Common myeloid progenitor, CD34-positive (primary cell): Measurements from ENCODE around the gene BCAR1.

Experiments
- CTCF ChIA-PET: fragments of 350-600 bp; sonication (Branson Sonifier 250); formaldehyde crosslinking; loops from one replicate; lab custom pipeline; 2021; ENCODE audit warnings: antibody characterized with exemption; lab: Charles Lee
- POLR2A ChIA-PET: fragments of 350-600 bp; sonication (Branson Sonifier 250); formaldehyde crosslinking; loops from one replicate; lab custom pipeline; 2021; ENCODE audit warnings: antibody characterized with exemption; lab: Charles Lee
- DNase-seq, 3 donors: peaks; one replicate each; pipeline versions ENCODE4 v3.0.0 to v3.0.0-alpha.2; 2013
- H3K27ac ChIP-seq, 2 experiments: 1 replicate in 1 of 2; 2 replicates in 1 of 2; pipeline ENCODE4 v1.7.0; 2013; ENCODE audit warnings: inconsistent platforms in 2 of 2, low read length in 2 of 2, mild to moderate bottlenecking in 2 of 2, low read depth in 1 of 2, moderate library complexity in 1 of 2; ENCODE audit not compliant: severe bottlenecking in 2 of 2, insufficient read depth in 1 of 2, poor library complexity in 1 of 2
- H3K27me3 ChIP-seq, 5 experiments: replicated peaks in 2 of 5; 1 replicate in 3 of 5; 2 replicates in 2 of 5; pipeline versions ENCODE4 v1.6.1 to v1.7.0; 2013; ENCODE audit warnings: low read length in 4 of 5, mild to moderate bottlenecking in 2 of 5, moderate library complexity in 2 of 5, inconsistent platforms in 1 of 5; ENCODE audit not compliant: insufficient read depth in 5 of 5, control insufficient read depth in 4 of 5
- H3K36me3 ChIP-seq, 4 experiments: 1 replicate in 2 of 4; 2 replicates in 2 of 4; pipeline versions ENCODE4 v1.6.1 to v1.7.0; 2013; ENCODE audit warnings: low read length in 3 of 4, control low read depth in 1 of 4, mild to moderate bottlenecking in 1 of 4; ENCODE audit not compliant: control insufficient read depth in 4 of 4, insufficient read depth in 4 of 4
- H3K4me1 ChIP-seq, 4 experiments: 1 replicate in 3 of 4; 2 replicates in 1 of 4; pipeline versions ENCODE4 v1.6.1 to v1.7.1; 2013; ENCODE audit warnings: low read length in 3 of 4, mild to moderate bottlenecking in 3 of 4, control low read depth in 1 of 4, inconsistent platforms in 1 of 4, moderate library complexity in 1 of 4; ENCODE audit not compliant: control insufficient read depth in 4 of 4, insufficient read depth in 4 of 4; ENCODE audit errors: control extremely low read depth in 1 of 4
- H3K4me3 ChIP-seq, 7 experiments: 1 replicate in 4 of 7; 2 replicates in 3 of 7; pipeline versions ENCODE4 v1.5.1 to v1.7.0; 2013; ENCODE audit warnings: mild to moderate bottlenecking in 7 of 7, low read length in 6 of 7, moderate library complexity in 6 of 7, inconsistent platforms in 2 of 7, low read depth in 2 of 7, control low read depth in 1 of 7; ENCODE audit not compliant: insufficient read depth in 4 of 7, control insufficient read depth in 1 of 7; ENCODE audit errors: extremely low read depth in 1 of 7
- H3K9me3 ChIP-seq, 5 experiments: 1 replicate in 4 of 5; 2 replicates in 1 of 5; pipeline versions ENCODE4 v1.6.1 to v1.7.1; 2013; ENCODE audit warnings: low read length in 4 of 5, mild to moderate bottlenecking in 2 of 5, inconsistent platforms in 1 of 5, low read depth in 1 of 5, moderate library complexity in 1 of 5; ENCODE audit not compliant: control insufficient read depth in 4 of 5, insufficient read depth in 2 of 5; ENCODE audit errors: control extremely low read depth in 1 of 5
- WGBS: methylation state at CpG from one replicate; pipeline ENCODE4 v1.1.5; 2013; ENCODE audit not compliant: insufficient coverage; 5-methylcytosine and 5-hydroxymethylcytosine counted together

Gene BCAR1

DNA sequence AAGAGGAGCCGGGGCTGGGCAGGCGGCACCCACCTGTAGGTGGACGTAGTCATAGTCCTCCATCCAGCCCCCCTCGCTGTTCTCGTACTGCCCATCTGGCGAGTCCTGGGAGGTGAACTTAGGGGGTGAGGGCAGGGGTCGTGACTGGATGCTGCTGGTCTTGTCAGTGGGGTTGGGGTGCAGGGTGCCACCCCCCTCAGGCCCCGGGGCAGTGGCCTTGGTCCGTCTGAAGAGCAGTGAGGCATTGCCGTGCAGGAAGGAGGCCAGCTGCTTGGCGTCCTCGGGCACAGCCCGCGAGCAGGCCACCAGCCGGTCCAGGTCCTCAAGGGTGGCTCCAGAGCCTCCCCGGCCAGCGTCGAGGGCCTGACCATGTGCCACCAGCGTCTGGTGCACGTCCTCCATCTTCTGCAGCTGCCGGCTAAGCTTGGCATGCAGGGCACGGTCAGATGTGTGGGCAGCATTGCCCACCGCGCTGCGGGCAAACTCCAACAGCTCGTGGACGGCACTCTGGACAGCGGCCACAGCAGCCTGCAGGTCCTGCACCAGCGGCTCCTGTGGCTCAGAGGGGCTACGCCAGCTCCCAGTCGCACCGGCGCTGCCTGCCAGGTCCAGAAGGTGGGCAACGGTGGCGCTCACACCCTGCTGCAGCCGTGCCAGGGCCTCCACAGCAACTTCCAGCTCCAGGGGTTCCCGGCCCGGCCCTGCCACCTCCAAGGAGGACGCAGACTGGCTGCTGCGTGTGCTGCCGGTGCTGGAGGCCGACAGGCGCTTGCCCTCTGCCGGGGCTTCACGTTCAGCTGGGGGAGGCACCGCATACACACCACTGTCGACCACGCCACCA is 16.3 kb downstream of the BCAR1 start:
- no peak for DNase-seq
- POLR2A ChIA-PET: interaction anchor here (0.7 kb wide), 1 partner anchor 38 kb away, joined by 3 read pairs; no protein-coding TSS in a partner anchor
- Histone ChIP-seq H3K36me3 (no peaks in the 10 kb centered on the region), H3K27ac (no peak overlapping the region), H3K9me3 (no peaks in the 10 kb centered on the region), H3K4me1 (no peaks in the 10 kb centered on the region), H3K4me3 (no peak overlapping the region), H3K27me3 (peaks cover 0 to 88% (median 19%) of the 10 kb centered on the region in 5 experiments)
- WGBS: 95% methylated on average over 47 of the region's 48 CpGs
- CTCF ChIA-PET: interaction anchor here (1.0 to 6.0 kb wide), 14 partner anchors 28 to 168 kb away, joined by 3 to 33 read pairs (median 7); partner anchors contain the start of gene CTRB2

- Histone ChIP-seq H3K4me3 (no peak overlapping the region), H3K4me1 (no peaks in the 10 kb centered on the region), H3K36me3 (no peaks in the 10 kb centered on the region), H3K9me3 (no peaks in the 10 kb centered on the region), H3K27ac (no peak overlapping the region), H3K27me3 (peaks cover 0 to 88% (median 19%) of the 10 kb centered on the region in 5 experiments)
- 82% methylated on average over 7 of the region's 7 CpGs for WGBS
- no peak for DNase-seq
- POLR2A ChIA-PET: interaction anchor here (0.7 kb wide), 1 partner anchor 158 kb away, joined by 5 read pairs; no protein-coding TSS in a partner anchor
- CTCF ChIA-PET: interaction anchor here (0.7 to 6.0 kb wide), 26 partner anchors 9 to 169 kb away, joined by 3 to 33 read pairs (median 5); partner anchors contain the start of gene CTRB2
Measured at GRCh38 chr16:75233611-75233938, 17.8 kb downstream of the BCAR1 start.

GRCh38 chr16:75231570-75231969 is 19.9 kb downstream of the BCAR1 start:
- H3K27me3 ChIP-seq: peaks cover 0 to 88% (median 17%) of the 10 kb centered on the region in 5 experiments
- WGBS: 94% methylated on average over 3 of the region's 11 CpGs
- H3K4me1 ChIP-seq: no peaks in the 10 kb centered on the region
- DNase-seq: no peak
- H3K27ac ChIP-seq: no peak overlapping the region
- no peaks in the 10 kb centered on the region for H3K36me3 ChIP-seq
- ChIA-PET CTCF (interaction anchor here (3.5 to 6.0 kb wide), 2 partner anchors 156 to 159 kb away, joined by 20 to 33 read pairs; no protein-coding TSS in a partner anchor), POLR2A (no interaction called here)
- H3K4me3 ChIP-seq: no peak overlapping the region
- no peaks in the 10 kb centered on the region for H3K9me3 ChIP-seq

DNA sequence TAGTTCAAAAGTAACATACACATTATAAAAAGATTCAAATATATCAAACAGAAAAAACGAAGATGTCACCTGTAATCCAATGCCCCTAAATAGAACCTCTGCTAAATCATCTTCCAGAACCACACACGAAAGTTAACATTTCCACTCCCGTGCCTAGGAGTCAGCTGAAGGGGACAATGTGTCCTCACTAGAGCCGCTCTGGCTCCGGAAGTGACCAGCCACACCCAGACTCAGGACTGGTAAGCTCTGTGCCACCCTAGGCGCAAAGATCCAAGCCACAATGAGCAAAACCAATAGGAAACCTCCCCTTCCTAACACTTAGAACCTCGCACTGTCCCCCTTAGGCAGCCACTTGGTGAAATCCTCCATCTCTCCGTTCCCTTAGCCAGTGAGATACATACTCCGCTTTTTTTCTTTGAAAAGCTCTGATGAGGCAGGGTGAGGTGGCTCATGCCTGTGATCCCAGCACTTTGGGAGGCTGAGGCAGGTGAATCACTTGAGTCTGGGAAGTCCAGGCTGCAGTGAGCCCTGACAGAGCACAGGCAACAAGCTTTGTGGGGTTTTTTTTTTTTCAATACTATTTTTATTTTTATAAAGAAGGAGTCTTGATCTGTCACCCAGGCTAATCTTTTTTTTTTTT is 20.8 kb downstream of the BCAR1 start:
- CTCF ChIA-PET: interaction anchor here (1.0 to 6.0 kb wide), 2 partner anchors 31 to 160 kb away, joined by 3 to 33 read pairs; no protein-coding TSS in a partner anchor

GRCh38 chr16:75229172-75230031 is 22.0 kb downstream of the BCAR1 start:
- Histone ChIP-seq H3K27me3 (peaks cover 0 to 81% (median 20%) of the 10 kb centered on the region in 5 experiments), H3K9me3 (no peaks in the 10 kb centered on the region), H3K36me3 (no peaks in the 10 kb centered on the region), H3K4me3 (no peak overlapping the region), H3K27ac (no peak overlapping the region), H3K4me1 (no peaks in the 10 kb centered on the region)
- POLR2A ChIA-PET: interaction anchor here (0.6 kb wide), 1 partner anchor 211 kb away, joined by 6 read pairs; no protein-coding TSS in a partner anchor
- DNase-seq: no peak
- 94% methylated on average over 48 of the region's 48 CpGs for WGBS
- CTCF ChIA-PET: interaction anchor here (0.7 to 1.7 kb wide), 5 partner anchors 17 to 204 kb away, joined by 3 to 6 read pairs (median 3); no protein-coding TSS in a partner anchor

More for the DNA sequence above, 20.8 kb downstream of the BCAR1 start:
- H3K4me1 ChIP-seq: no peaks in the 10 kb centered on the region
- no peaks in the 10 kb centered on the region for H3K9me3 ChIP-seq
- no peaks in the 10 kb centered on the region for H3K36me3 ChIP-seq
- 96% methylated on average over 8 of the region's 9 CpGs for WGBS
- peaks cover 0 to 84% (median 17%) of the 10 kb centered on the region in 5 experiments for H3K27me3 ChIP-seq
- no peak for DNase-seq
- H3K4me3 ChIP-seq: no peak overlapping the region
- POLR2A ChIA-PET: no interaction called here
- H3K27ac ChIP-seq: no peak overlapping the region

DNA sequence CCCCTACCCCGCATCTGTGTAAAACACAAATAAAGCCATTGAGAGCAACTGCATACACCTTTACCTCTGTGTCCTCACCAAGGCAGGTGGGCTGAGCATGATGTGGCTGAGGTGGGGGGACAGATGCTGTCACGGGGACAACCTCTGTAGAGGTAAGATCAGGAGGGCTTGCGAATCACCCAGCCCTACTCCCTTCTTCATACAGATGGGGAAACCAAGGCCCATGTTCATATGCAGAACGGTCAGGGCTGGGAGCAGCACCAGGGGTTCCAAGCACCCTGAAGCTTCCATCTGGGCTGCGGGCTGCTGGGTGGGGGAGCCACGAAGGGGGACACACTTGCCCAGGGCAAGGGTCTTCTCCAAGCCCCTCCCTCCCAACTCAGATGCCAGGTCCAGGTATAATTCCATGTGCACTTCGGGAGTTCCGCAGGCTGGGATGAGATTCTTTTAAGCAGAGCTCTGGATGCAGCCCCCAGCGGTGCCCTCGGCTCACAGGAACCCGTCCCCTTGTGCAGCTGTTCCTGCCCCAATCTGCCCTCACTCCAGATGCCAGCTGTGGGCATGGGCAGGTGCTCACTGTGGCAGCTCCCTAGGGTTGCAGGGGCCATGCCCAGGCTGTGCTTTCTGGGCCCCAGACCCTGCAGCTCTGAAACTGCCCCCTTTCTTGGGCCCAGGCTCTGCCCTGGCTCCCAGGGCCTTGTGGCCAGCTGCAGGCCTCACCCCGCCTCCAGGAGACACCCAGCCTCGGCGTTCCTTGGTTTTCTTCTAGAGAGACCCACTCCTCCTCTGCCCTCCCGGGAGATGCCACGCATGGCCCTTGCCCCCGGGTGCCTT is 23.1 kb downstream of the BCAR1 start:
- H3K27ac ChIP-seq: no peak overlapping the region
- no peaks in the 10 kb centered on the region for H3K4me1 ChIP-seq
- no peaks in the 10 kb centered on the region for H3K36me3 ChIP-seq
- CTCF ChIA-PET: interaction anchor here (0.7 to 1.7 kb wide), 4 partner anchors 16 to 161 kb away, joined by 3 to 6 read pairs (median 4); no protein-coding TSS in a partner anchor
- no peaks in the 10 kb centered on the region for H3K9me3 ChIP-seq
- DNase-seq: no peak
- WGBS: 90% methylated on average over 16 of the region's 17 CpGs
- no peak overlapping the region for H3K4me3 ChIP-seq
- POLR2A ChIA-PET: no interaction called here
- peaks cover 0 to 75% (median 20%) of the 10 kb centered on the region in 5 experiments for H3K27me3 ChIP-seq
